GM21526 (cell line): ENCODE data around the gene SMAD7.

Experiments
- ATAC-seq: cut with Tn5 transposase; IDR thresholded peaks from one replicate; pipeline ENCODE4 v1.9.1; 2021; ENCODE audit warnings: moderate library complexity; ENCODE audit not compliant: unreplicated experiment, low FRiP score

Gene SMAD7

DNA sequence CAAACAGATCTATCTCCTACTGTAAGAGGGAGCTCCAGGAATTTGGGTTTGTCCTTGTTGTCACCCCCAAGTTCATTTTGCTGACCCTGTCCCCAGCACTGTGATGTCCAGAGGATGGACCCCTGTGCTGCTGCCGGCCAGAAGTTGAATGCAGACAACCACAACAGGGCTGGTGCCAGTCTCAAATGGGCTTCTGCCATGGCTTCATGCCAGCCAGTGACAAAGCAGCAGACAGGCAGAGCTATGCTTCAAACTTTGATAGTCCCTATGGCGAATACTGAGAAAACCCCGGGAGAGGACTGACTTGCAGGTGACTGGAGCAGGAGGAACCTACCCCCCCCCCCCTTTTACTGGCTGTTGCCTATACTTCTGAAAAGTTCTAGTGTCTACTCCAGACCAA is 3.2 kb downstream of the SMAD7 start:
- no peak for ATAC-seq

DNA sequence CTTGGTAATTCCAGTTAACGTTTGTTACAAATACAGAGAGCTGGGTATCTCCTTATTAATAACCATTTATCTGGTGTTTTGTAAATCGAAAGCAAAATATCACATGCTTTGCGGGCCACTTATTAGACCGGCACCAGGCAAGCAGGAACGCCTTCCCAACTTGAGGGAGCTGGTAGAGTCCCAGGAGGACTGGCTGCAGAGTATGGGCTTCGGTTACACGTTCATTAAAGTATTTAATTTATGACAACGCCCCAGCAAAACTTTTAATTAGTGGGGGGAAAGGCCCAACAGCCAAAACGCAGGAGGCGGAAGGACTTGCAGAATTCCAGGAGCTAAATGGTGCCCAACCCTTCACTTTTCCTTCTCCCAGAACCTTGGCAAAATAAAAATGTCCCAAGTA is 3.7 kb downstream of the SMAD7 start:
- ATAC-seq = no peak

DNA sequence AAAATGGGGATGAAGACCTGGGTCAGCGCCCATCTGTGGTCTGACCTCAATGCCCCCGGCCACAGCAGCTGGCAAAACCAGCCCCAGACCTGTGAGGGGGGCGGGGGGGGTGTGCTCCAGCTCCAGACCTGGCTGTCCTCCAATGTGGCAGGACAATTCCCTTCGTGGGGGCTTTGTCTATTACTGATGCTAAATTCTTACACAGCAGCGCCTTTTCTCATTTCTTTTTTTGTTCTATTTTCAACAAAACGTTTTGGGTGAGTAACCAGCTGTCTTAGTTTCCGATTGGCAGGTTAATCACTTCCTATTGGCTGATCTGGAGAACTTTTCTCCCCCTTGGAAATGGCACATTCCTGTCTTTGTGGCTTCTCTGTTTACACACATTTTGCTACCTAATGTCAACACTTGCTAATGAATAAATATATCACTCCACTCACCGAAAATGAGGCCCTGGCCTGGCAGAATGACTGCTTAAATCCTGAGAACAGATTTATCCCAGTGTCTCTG is 4.4 kb downstream of the SMAD7 start:
- ATAC-seq = no peak

DNA sequence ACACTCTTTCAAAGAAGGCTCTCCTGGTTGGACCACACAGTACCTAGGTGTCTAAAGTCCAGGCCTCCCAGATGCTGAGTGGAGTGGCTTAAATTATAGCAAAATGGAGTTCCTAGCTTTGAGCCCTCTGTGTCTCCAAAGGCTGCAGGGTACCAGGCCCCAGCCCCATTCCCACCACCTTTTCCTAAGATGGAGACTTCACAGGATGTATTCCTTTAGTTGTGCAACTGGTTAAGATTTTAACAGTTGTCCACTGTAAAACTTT is 4.9 kb downstream of the SMAD7 start:
- ATAC-seq = no peak

DNA sequence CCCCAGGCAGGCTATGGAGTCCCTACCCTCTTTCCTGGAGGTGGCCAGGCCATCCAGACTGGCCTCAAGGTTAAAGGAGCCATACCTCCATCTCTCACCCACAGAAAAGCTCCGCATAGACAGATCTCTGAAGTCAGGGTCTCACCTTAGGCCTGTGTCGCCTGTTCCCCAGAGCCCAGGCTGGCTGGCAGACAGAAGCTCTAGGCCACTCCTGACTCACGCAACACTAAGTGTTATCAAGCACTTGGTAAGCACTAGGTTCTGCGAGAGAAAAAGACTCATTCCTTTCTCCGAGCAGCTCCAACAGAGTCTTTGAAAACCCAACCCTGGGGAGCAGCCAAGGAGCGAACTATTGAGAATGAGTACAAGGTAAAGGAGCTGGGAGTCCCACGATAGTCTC is 6.1 kb downstream of the SMAD7 start:
- no peak for ATAC-seq

DNA sequence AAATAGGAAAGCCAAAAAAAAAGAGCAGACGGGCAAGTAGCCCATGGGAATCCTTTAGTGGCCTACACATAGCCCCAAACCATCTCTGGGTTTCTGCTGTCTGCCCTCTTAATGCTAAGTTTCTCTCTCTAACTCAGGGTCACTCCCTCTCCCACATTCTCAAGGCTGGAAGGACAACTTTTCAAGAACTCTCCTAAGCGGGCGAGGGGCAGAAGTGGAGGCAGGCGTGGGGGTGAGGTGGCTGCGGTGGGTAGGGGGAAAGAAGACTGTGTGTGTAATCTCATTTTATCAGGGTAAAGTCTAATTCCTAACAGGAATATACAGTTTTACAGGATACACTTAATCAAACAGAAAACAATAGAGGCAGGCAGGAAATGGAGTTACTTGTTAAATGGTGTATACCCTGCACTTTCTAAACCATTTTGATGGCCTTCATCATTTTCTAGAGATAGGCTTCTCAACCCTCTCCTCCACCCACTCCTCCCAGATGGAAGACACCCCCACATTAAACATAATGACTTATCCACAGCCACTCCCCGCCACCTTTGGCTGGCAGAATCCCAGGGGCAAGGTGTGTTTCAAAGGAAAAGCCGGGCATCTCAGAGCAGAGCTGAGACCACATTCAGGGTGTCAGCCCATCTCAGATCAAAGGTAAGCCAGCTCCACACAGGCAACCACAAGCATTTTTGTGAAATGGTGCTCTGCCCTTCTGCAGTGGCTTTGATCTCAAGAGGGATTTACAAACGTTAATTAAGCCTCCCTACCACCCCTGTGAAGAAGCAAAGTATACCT is 6.8 kb downstream of the SMAD7 start:
- no peak for ATAC-seq

DNA sequence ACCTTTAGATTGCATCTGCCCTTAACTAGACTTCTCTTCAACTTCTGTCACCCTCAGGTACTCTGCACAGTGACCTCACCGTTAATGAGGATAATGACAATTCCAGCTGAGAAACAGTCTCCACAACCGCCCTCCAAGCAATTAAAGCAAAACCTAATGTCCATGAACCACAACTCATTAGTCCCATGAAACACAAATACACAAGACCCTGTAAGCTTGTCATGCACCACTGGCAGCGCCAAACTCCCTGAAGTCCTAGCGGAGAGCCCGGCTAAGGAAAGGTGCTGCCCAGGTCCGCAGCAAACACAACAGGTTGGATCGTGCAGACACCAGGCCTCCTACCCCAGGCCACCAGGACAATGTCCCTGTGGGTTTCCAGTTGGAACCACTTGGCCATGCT is 7.4 kb downstream of the SMAD7 start:
- no peak for ATAC-seq

DNA sequence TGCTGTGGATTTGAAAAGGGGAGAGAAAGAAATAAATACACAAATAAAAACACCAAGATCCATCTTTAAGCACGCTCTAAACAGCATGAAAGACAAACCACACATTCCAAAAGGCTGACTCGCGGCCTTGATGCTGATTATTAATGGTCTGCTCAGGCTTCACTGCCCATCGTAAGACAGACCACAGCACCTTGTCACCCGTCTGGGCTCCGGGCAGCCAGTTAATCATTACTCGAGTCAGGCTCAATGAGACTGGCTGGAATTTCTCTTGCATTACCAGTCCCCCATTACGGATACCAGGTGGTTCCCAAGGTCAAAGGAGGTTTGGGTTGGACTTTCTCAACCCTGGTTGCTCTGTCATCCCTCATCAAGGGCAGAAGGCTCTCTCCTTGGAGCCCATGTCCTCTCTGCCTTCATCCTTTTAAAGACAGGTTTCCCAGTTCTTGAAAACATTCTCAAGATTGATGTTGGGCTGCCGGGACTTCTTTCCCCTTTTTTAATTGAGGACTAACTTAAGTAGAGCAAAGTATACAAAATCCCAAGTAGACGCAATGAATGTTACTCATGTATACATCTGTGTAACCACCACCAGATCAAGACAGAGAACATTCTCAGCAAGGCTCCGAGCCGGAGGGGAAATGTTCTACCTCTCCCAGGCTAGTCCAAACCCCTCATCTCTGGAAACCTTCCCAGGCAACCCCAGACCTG is 8.1 kb downstream of the SMAD7 start:
- no peak for ATAC-seq

DNA sequence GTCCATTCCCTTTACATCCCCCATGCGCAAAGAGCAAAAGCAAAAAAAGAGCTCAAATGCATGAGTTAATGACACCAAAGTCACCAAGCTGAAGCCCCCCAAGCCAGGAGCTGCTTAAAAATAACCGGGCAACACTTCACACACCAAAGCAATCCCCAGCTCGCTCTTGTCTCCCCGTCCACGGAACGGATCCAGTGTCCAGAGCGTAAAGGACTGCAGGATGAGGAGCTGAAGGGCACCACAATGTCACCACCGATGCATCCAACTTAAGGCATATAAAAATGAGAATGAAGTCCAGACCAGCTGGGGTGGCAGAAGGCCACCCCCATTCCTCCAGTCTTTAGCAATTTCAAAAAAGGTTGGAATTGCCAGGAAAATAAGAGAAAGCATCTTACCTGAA is 8.7 kb downstream of the SMAD7 start:
- no peak for ATAC-seq

DNA sequence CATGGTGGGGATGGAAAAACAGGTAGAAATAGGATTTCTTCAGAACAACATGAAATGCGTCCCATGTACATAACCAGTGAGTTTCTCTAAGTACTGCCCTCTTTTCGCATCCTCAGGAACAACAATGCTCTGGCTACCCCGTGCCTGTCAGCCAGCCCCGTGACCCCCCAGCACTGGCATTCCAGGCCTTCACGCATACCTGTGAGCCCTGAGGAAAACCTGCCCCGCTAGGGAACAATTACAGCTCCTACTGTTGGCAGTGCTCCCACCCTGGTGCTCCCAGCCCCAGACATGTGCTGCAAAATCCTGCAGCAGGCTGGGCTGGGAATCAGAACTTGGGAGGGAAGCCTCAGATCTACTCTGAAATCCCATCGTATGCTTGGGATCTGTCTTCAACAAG is 9.1 kb downstream of the SMAD7 start:
- ATAC-seq = no peak

DNA sequence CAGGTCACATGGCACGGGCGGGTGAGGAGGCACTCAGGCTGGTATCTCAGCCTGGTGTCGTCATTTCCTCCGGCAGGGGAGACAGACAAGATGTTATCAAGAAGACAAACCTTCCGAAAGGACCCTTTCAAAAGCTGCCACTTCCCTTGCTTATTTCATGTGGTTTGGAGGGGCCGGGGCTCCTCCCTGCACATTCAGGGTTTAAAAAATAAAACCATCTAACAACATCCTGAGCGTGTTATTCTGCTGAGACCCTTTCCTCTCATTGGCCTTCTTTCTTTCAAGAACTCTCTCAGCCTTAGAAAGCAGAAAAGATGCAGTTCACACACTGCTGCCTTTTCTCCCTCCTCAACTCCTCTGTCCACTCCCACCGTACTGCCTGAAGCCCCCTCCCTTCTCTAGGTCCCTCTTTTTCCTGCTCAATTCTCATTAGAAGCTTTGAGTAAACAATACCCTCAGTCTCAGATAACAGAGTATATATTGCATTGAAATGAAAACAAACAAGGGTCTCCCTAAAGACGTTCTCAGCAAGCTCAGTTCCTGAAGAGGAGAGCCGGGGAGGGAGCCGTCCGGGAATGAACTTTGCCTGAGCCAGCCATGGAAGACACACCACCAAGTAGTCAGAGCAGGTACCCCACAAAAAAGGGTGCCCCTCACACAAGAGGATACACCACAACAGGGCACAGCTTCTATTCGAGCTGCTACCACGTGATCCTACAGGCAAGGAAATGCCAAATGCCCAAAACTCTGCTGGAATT is 9.7 kb downstream of the SMAD7 start:
- ATAC-seq = no peak

DNA sequence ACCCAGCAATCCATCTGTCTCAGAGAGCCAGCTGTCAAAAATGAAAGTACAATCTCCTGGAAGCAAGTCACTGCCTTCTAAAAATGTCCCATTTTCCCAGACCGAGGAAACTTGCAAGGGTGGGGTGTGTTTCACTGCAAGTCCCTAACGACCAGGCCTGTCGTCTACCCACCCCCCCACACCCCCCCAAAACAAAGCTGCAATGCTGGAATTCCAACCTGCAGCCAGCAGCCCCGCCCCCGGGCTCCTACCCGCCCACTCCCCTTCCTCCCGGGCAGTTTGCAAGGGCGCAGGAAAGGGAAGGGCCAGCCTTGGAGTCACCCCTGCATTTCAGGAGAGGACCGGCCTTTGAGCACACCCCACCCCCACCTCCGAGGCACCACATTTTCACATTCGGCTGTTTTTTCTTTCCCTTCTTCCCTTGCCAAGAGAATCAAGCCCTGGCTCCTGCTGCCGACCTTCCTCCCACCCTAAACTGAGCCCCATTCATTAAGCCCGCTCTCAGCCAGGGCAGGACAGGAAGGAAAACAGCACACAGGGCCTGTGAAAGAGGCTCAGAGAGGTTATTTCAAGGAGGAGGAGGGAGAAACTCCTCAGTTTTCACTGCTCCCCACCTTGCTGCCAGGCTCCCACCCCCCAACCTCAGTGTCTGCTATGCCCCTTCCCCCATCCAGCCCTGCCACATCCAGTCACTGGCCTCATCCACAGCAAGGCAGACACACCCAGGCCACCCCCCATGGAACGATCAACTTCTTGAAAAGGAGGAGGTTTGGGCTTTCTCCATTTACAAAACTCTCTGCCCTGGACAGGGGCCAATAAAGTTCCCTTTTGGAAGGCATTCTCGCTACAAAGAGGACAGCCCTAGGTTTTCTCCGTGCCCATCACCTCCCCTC is 11.3 kb downstream of the SMAD7 start:
- ATAC-seq = no peak

DNA sequence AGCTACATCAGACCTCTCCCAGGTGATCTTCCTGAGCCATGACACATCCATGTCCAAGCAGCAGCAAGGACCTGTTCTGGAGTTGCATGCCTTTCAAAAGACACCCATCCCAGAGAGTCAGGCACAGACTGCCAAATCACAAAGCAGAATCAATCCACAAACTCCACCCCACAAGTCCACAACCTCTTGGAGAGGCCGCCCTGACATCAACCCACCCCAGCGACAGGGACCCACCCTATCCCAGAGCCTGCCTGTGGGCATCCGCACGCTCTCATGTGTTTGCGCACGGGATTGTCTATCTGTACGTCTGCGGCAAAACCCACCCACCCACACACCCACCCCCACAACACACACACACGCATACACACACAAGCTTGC is 11.9 kb downstream of the SMAD7 start:
- ATAC-seq = no peak

DNA sequence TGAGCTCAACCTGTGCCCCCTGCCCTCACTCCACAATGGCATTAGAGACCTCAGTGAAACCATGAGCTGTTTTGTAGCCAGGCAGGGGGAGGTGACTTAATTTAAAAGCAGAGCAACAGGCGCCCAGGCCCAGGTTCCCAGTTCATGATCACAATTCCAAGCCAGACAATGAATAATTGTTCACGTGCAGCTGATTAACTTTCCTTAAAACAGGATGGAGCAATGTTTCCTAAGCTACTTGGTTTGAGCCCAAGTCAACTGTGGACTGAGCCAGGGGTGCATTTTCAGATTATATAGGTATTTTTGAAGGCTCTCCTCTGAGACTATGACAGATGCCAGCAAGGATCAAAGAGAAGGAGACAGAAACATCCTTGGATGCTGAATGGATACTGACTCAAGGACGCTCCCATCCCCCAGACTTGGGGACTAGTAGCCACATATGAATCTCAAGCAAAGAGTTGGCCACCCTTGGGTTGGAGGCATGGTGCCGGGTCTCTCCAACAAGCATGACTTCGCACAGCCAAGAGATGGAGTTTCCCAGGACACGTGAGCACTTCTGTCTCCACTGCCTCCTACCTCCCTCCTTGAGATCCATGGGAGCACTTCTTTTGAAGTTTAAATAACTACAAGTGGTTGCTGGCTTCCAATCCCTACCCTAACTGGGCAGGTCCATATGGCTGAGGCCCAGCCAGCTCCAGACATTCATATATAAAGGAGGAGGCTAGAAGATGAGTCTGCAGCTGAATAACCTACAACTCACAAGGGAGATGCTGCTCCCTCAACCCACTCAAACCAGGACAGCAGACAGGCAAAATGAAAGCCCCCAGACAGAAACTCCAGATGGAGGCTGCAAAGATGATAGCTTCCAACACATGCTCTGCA is 12.7 kb downstream of the SMAD7 start:
- ATAC-seq = no peak

DNA sequence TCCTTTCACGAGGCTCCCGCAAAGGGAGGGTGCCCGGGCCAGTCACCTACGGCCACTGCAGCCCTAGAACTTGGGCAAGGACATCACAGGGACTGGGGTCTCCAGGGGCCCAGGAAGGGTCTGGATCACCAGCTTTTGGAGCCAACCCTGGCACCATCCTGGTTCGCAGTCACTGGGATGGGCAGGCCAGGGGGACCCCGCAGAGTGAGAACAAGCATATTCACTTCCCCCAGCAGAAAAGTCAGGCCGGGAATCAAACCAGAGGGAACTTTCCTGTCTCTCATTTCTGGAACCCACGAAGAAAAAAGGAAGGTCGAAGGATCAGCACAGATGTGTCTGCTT is 15.4 kb downstream of the SMAD7 start:
- no peak for ATAC-seq

DNA sequence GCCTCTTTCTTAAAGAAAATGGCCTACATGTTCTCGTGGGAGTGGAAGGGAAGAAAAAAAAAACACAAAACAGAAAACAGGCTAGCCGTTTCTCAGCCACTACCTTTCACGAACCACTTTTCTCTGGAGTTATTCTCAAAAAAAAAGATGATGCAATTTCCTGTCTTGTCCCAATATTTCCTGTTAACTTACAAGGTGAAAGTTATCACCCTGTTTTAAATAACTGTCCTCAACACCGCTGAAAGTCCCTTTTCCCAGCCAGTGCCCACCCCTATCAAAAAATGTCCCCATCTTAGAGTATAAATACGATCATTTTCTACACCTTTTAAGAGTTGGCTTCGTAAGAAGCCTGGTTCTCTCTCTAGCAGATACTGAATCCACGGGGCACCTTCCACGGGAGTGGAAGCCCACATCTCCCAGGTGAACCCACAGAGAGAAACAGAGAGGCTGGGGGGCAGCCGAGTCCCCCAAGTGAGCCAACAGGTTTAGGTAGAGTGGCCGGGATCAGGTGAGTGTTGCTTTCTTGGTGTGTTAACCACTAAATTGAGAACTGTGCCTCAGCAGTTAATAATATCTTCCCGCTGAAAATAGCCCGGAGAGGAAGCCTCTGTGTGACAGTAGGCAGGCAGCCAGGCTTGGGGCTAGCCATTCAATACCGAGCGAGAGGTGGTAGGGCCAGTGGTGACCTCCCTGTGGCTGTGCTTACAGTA is 15.9 kb downstream of the SMAD7 start:
- no peak for ATAC-seq

DNA sequence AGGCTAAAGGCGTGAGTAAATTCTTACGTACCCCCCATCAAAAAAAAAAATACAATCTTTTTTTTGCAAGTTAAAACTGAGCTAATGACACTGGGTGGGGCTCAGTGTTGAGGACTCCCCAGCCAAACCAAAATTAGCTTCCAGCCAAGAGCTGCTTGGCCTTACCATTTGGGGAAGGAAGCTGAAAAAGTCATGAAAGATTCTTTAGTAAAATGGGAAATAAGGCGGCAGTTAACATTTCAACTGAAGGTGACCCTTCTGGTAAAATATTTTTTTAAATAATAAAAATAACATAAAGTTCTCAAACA is 16.4 kb downstream of the SMAD7 start:
- no peak for ATAC-seq

DNA sequence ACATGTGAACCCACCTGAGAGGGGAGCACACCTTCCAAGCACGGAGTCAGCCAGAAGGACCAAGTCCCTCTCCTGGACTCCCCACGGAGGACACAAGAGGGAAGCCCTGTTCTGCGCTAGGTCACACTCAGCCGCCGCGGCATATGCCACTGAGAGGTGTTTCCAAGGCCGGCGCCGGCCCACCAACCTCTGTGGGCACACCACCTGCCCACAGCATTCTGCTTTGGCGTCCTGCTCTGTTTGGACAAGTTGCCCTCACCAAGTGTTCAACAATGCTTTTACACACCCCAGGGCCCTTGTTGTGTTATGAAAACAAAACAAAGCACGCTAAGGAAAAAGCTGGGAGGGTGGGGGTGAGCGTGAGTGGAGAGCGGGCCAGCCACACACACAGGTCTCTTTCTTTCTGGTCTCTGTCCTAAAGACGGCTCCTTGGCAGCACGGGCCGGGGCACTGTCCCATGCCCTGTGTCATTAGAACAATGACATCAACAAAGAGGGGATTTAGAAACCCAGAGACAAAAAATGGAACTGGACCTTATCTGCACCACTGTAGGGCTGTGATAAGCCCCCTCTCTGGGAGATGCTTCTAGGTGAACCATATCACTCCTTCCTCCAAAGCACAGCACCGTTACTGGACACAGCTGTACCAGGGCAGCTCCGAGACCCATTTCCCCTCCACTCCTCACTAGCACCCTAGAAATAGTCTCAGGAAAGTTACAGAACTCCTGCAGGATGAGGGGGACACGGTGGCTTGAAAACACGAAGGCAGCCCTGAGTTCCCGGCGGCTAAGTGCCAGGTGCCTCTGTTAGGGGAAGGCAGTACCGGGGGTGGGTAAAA is 17.0 kb downstream of the SMAD7 start:
- no peak for ATAC-seq
